Germinal center (tissue), 1 donor: ENCODE data around the gene SYNPO2.

Source experiments
- DNase-seq: peaks from one replicate; pipeline ENCODE4 v3.0.0; 2012; ENCODE audit warnings: mixed read lengths, low spot score

Gene SYNPO2

GRCh38 chr4:119080721-119081541 is 192.3 kb downstream of the SYNPO2 start:
- no peak for DNase-seq

GRCh38 chr4:119081542-119081859 is 192.8 kb downstream of the SYNPO2 start:
- DNase-seq, result no peak

- DNase-seq, result no peak
These were observed 193.3 kb downstream of the SYNPO2 start for GRCh38 chr4:119081943-119082342.

GRCh38 chr4:119082661-119083060 is 194.0 kb downstream of the SYNPO2 start:
- no peak for DNase-seq

GRCh38 chr4:119084513-119084912 is 195.9 kb downstream of the SYNPO2 start:
- DNase-seq, result no peak

GRCh38 chr4:119087121-119087520 is 198.5 kb downstream of the SYNPO2 start:
- no peak for DNase-seq

GRCh38 chr4:119087656-119088055 is 199.0 kb downstream of the SYNPO2 start:
- DNase-seq, result no peak

GRCh38 chr4:119093042-119093827 is 204.6 kb downstream of the SYNPO2 start:
- no peak for DNase-seq

GRCh38 chr4:119097282-119097900 is 208.7 kb downstream of the SYNPO2 start:
- no peak for DNase-seq

- no peak for DNase-seq
These were observed 209.7 kb downstream of the SYNPO2 start for GRCh38 chr4:119098306-119098705.

- no peak for DNase-seq
These were observed 210.7 kb downstream of the SYNPO2 start for GRCh38 chr4:119099227-119099810.

GRCh38 chr4:119100655-119101054 is 212.0 kb downstream of the SYNPO2 start:
- no peak for DNase-seq

- DNase-seq, result no peak
These were observed 214.6 kb downstream of the SYNPO2 start for GRCh38 chr4:119103263-119103662.

GRCh38 chr4:119104644-119105273 is 216.1 kb downstream of the SYNPO2 start:
- DNase-seq, result no peak

GRCh38 chr4:119105605-119106004 is 217.0 kb downstream of the SYNPO2 start:
- no peak for DNase-seq

- no peak for DNase-seq
These were observed 217.7 kb downstream of the SYNPO2 start for GRCh38 chr4:119106036-119107000.

- no peak for DNase-seq
These were observed 221.5 kb downstream of the SYNPO2 start for GRCh38 chr4:119110121-119110520.
